Stimulated activated CD4-positive, alpha-beta T cell treated with anti-CD3 and anti-CD28 coated beads, Interleukin-4, amount 100 ng/mL, for 1 hour (primary cell): ENCODE data around the gene SNCAIP.

Experiments
- DNase-seq: peaks from one replicate; pipeline ENCODE4 v3.0.0-alpha.2; 2020

The SNCAIP gene

DNA sequence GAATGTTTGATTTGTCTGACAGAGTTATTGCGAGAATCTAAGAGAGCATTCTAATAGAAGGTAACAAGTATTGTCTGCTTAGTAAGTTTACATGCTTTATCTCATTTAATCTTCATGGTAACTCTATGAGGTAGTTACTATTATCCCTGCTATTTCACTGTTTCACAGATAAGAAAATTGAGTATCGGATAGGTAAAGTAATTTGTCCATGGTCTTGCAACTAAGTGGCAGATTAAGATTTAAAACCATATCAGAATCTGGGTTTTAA, 118.2 kb downstream of the SNCAIP start:
- DNase-seq, result no peak

DNA sequence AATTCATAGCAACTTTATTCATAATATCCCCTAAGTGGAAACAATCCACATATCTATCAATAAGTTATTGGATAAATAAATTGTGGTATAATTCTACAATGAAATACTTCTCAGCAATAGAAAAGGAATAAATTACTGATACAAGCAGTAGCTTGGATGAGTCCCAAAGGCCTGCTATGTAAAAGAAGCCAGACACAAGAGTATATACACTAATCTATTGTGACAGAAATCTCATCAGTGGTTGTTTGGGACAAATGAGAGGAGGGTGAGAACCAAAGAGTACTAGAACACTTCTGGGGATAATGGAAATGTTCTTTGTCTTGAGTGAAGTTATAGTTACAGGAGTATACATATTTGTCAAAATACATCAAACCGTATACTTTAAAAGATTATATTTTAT, 119.3 kb downstream of the SNCAIP start:
- DNase-seq, result no peak

DNA sequence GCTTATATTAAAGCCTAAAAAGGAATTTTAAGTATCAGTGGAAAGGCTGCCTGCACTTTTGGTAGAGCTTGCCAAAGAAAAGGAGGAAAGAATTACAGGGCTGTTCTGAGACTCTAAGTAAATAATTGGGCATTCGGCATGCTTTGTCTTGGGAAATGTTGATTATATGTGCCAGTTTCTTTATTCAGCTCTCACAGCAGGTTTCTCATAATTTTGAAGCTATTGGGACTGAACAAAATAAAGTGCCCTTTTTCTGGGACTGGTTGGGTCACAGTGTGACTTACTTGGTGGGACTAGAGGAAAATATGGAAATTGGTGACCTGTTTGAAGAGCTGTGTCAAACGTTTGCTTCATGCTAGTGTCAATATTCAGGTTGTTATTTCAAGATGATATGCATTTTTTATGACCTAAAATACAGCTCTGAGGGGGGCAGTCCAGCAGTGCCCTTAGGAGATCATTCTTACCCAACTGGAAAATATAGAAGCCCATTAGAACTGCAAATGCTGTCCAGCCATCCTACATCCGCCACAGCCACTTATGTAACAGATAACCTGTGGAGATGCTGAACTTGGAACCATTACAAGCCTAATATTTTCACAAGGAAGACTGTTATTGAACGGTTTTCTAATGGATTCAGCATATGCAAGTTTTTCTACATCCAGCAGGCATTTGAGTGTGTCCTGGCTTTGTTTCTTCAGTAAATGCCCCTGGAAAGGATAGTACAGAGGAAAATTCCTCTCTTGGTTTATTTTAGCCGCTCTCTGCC, 122.4 kb downstream of the SNCAIP start:
- no peak for DNase-seq

DNA sequence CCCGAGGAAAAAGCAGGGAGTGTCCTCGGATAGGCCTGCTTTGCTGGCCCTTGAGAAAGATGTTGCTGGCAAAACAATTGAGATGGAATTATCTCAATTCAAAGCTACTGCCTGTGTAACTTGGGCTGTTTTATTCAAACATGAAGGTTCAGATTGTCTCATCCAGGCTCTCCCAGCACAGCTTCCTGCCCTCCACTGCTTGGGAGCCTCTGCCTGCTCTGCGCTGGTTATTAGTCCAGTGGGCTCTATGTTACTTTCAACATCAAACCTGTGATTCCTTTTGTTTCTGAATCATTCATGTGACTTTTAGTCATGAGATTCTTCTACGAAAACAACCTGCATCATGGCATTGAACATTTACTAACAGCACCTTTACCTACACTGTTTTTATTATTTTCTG, 123.2 kb downstream of the SNCAIP start:
- no peak for DNase-seq

DNA sequence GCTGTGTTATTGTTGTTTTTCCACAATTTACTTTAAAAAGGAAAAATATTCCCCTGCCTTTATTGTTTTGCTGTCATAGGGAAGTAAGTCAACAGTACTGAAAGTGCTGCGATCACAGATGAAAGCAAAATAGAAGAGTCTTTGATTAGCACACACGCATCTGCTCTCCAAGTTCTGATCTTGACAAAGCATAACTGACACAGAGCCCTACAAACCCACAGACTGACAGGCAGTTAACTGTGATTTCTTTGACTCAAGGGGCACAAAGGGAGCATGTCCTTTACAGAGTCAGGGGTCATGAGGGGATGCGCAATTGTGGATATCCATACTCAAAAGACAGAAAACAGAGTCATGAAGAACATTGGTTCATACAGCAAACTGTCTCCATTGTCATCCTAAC, 123.7 kb downstream of the SNCAIP start:
- no peak for DNase-seq

DNA sequence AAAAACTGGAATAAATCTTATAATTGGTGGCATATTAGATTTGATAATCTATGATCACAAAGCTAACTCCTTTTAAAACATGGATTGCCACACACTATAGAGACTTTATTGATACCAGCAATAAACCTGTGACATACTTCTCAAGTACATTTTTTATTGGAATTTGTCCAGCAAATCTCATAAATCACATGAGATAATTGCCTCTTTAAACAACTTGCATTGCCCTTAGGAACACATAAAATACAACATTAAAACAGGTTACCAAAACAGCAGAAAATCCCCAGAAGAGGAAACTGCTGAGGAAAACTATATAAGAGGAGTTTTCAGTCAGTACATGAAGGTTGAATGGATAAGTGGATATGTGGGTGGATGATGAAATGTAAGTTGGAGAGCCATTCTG, 124.6 kb downstream of the SNCAIP start:
- DNase-seq, result no peak

DNA sequence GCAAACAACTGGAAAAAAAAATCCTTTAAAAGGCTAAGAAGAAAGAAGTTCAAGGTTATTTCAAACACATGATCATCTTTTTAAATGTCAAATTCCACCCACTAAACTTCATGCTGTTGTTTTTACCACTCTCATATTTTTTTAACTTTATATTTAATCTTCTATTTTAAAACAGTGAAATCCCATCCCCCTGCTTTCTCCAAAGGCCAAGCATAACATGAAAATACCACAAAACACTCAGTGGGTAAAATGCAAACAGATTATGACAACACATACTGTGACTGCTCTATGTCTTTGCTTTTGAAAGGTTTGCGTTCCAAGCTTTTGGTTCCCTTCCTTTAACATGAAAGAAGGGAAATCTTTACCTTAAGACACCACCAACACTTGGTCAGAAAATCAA, 127.6 kb downstream of the SNCAIP start:
- no peak for DNase-seq

DNA sequence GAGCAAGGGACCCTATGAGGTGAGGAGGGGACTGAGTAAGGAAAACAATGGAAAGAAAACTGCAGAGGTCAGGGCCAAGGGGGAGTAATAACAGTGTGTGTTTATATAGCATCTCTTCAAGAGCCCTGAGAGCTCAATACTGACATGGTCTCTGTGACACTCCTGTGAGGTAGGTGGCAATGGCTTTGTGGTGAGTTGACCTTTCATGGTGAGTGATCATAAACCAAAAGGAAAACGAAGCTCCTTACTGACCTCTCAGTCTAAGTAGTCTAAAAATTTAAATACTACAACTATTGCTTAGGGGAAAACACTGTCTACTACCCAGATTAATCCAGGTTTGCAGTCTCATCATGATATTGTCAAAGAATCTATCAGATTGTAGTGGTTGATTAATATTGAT, 130.9 kb downstream of the SNCAIP start:
- no peak for DNase-seq

DNA sequence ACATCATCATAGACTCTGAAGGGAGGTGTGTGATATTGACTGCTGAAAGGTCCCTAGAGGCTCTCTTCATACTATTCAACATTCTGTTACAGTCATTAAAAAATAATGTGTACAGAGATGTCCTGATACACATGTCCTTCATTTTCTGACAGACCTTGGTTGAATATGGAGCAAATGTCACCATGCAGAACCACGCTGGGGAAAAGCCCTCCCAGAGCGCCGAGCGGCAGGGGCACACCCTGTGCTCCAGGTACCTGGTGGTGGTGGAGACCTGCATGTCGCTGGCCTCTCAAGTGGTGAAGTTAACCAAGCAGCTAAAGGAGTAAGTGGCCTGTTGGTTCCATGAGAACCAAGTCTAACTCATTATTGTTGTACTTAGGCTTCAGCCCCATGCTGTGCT, 132.4 kb downstream of the SNCAIP start:
- DNase-seq, result no peak

DNA sequence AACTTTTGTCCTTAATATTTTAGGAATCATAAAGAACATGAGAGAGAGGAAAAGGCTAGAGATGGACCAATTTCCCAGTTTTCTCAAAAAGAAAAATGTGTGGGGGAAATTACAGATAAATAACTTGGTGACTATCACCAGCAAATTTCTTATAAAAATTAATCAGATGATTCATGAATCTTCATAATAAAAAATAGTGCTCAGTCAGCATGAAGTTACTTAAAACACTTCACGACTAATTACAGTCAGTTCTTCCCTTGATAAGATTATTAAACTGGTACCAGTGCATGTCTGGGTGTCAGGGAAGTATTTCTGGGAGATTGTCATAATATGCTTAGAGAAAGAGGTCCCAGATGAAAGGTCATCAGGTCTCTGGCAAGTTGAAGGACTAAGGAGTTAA, 133.0 kb downstream of the SNCAIP start:
- no peak for DNase-seq

DNA sequence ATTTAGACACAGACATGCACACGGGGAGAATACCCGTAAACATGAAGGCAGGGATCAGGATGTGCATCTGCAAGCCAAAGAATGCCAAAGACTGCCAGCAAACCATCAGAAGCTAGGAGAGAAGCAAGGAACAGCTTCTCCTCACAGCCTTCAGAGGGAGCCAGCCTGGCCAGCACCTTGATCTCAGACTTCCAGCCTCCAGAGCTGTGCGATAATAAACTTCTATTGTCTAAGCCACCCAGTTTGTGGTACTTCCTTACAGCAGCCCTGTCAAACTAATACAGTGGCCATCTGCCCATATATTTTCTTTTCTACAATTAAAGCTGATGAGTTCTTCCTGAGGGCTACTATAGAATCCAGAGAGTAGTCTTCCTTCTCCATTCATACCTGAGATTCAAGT, 135.0 kb downstream of the SNCAIP start:
- DNase-seq, result no peak

DNA sequence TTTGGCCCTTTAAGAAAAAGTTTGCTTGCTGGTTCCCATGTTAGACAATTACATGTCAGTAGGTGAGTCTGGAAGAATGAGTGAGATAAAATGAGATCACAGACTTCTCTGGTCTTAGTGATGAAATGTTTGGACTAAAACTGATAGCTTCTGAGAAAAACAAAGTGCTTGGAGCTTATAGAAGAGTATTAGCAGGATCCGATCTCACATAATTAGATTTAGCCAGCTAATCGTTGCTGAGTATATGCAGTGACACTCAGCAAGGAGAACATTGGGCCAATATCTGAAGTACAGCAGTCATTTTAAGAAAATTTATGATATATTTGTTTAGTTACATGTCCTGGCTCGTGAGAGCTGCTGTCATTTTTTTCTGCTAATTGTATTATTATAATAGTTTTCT, 135.8 kb downstream of the SNCAIP start:
- DNase-seq, result no peak

DNA sequence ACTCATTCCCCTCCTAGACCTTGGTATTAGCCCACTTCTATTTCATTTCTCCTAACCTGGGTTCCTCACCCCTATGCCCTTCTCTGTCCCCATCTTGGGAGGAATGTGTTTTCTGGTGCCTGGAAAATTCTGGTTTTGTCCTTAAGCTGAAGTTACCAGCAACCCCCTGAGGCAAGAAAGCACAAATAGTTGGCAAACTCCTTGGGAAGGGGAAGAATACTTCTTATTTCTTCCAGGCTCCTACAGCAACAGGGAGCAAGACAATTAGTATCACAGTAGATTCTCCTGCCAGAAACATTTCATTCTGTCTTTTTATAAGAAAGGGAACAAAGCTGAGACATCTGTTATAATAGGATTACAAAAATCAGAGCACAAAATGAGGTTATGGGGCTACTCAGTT, 142.5 kb downstream of the SNCAIP start:
- DNase-seq, result no peak

DNA sequence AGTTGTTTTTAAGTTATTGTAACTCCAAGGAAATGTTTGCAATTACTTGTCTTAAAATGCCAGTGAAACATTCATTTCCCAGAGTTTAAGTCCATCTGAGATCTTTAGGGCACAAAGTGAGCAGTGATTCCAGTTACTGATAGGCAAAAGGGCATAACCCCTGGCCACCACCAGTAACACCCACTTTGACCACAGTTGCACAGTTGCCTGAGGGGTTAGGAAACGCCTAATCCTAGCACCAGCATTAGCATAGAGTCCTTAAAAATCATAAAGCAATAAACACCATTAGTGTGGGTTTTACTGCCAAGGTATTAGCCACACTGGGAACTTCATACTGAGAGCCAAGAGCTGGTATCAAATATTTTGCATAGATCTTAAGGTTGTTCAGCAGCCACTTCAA, 143.9 kb downstream of the SNCAIP start:
- no peak for DNase-seq

DNA sequence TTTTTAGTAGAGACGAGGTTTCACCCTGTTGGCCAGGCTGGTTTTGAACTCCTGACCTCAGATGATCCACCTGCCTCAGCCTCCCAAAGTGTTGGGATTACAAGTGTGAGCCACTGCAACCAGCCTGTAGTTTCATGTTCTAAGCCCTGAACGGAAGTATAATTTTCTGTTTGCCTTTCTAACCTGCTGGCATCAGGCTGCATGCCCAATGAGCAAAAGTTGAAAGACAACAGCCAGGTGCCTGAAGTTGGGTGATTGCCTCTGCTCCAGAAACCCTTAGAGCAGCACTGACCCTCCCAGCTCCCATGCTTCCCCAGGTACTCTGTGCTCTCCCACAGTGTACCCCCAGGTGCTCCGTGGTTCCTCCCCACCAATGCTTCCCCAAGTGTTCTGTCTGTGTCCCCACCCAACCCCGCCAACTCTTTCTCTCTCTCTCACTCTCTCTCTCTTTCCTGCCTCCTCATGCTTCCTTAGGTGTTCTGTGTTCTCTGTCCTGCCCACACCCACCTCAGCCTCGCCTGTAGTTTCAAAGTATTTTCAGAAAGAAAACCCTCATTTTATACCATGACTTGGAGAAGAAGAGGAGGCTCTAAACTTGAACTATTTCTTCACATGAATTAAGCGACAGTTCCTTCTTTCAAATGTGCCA, 145.3 kb downstream of the SNCAIP start:
- DNase-seq, result no peak

DNA sequence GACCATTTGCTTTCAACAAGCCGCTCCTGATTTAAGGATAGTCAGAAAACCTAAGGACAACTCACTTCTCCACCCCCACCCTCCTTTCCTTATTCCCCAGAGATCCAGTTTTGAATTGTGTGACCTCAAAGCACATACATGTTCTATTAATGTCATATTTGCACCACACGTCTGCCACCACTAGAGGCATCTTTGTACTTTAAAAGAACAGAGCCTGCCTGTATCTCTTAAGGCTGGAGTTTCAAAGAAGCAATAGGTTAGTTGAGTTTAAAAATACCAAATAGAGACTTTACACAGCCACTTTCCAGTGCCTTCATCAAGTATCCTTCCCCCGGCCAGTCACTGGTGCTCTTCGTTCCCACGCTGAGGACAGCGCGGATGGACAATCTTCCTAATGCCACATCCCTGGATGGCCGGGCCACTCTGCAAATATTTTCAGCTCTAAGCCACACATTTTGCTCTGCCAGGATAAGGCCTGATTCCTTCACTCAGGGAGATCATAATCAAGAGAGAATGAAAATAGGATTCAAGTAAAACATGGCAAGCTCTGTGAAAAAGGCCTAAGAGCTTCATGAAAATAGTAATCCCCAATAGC, 146.3 kb downstream of the SNCAIP start:
- DNase-seq, result no peak

DNA sequence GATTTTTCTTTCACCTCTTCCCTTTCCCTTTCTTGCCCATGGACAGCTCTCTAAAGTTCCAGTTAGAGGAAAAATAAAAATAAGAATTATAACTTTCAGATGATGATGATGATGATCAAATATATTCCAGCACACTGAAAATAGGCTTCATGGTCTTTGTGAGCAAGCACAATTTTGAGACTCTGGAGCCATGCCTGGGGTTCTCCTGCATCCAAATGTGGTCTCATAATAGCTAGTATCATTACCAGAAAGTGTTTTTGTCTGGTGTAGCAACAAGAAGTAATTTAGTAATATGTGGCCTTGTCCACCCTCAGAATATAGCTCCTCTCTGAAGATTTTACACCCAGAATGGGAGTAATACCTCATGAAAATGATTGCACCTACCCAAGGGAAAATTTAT, 150.4 kb downstream of the SNCAIP start:
- no peak for DNase-seq

DNA sequence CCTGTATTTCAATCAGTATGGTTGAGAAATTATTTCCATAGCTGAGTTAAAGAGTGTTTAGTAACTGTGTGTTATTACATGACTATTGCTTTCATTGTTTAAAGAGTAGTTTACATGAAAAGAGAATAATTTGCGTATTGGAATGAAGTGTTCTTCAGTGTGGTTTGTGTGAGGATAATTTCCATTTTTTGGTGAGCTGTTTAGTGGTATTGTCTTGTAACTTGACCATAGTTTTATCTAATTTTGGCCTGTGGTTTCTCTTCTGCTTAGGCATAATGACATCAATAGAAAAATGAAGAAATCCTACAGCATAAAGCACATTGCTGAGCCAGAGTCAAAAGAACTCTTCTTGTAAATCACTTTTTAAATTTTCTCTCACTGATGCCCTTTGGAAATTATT, 151.2 kb downstream of the SNCAIP start:
- DNase-seq, result no peak

DNA sequence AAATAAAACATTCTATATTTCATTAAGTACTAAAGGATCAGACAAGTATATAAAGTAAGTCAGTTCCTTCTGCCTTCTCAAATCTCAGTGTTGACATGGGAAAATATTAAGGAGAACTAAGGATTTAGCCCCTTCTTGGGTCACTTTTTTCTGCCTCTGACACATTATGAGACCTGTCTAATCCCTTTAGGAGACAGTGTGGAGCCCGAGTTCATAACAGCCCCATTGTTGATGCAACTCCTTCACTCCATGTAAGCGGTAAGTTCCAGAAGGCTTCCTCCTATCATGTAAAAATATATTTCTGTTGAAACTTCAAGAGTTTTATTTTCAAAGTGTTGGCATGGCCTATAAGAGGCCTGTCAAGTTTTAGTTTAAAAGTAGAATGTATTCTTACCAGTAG, 152.2 kb downstream of the SNCAIP start:
- DNase-seq, result no peak

DNA sequence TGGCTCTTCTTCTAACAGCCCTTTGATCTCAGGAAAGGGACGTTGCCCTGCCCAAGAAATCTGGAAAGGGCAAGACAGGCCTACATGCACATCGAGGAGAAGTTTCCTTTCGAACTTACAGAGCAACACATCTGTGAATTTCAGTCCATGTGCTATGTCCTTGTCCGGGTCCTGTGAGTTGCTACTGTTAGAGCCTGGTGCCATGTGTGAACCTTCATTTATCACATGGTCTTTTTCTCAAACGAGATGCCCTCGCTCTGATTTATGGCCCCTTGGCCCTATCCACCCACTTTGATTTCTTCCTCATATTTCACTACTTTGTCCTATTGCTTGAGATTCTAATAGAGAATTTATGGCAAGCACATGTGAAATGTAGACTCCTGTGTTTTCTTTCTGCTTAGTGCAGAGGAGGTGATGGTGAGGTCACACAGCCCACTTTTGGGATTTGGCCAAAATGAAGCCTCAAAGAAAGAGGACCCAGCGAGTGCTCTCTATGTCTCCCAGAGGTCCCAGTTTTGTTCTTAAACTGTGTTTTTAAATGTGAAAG, 153.1 kb downstream of the SNCAIP start:
- no peak for DNase-seq

DNA sequence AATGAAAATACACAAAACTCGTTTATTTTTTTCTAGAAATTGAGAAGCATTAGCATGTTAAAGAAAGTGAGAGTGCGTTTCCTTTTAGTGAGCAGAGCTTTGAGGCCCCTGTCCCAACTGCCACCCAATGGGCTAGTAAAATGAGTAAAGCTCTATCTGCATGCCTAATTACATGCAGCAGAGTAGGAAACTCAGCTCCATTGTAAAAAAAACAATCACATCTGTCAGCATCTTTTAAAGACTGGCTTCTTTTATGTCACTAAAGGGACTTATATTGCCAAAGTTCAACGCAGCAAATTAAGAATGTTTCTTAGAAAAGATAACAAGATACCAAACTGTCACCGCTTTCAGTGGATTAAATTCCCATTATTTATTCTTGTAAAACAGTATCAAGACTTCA, 154.0 kb downstream of the SNCAIP start:
- DNase-seq, result no peak

DNA sequence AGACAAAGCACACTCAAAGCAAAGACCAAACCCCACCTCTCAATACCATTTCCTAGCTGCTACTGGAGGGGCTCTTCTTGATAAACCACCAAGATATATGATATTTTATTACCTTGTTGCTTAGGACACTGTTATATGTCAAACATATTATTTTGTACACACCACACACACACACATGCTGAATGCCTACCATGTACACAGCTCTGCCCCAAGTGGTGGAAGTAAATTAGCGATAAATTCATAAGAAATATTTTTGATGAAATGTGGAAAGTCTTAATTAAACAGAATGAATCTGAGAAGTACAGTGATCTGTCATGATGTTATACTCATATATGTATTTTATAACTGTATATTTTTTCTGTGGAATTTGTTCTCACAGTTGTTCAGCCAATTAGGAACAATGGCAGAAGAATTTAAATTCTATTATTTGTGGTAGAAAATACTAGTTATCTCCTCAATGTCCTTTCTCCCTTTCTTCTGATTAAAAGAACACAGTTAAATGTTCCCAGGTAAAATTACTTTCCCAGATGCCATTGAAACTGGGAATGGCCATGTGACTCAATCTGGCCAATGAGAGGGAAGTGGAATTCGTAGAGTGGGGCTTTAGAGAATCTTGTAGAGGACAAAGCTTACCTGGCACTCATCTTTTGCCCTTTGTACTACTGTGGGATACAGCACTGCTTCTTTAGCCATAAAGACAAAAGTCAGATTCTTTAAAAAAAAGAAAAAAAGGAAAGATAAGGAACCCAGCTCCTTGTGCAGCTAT, 156.5 kb downstream of the SNCAIP start:
- no peak for DNase-seq

DNA sequence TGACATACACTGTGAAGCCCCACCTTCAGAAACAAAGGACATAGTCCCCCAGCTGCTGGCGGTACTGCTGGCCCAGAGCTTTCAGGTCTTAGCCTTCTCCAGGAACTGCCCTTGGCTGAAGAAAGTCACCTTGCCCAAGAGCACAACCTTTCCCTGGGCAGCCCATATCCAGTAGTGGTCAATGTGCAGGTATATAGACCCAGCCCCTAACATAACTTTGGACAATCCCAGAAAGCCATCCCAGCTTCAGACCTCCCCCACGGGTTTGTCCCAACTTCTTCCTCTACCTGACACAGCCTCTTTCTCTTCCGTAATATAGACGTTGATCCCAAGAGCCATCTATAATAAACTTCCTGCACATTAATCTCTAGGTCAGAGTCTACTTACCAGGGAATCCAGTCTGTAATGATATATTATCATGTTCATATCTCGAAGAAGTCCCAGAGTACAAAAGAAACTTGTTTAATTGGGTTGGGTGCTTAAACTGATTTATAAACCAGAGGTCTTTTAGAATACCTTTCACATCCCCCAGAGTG, 157.4 kb downstream of the SNCAIP start:
- DNase-seq, result no peak

DNA sequence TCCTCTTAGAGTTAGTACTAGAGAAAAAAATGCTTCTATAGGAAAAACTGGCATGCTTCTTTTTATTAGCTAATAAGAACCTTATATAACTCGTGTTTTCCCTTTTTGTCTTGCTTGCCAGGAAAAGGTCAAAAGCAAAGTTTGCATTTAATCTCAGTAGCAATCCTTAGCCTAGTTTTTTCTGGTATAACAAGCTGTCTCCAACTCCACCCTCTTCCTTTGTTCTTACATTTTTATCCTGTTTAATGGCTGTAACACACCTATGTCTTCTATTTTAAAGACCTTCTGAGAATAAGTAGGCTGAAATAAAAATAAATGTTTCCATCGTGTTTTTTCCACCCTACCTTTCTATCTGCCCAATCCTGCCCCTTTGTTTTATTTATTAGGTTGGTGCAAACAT, 158.3 kb downstream of the SNCAIP start:
- no peak for DNase-seq
